Measurements from ENCODE around the gene ARFGAP3.

The ARFGAP3 gene

GRCh38 chr22:42883121-42883520 is 26.0 kb upstream of the ARFGAP3 start:
- no peak for DNase-seq

DNA sequence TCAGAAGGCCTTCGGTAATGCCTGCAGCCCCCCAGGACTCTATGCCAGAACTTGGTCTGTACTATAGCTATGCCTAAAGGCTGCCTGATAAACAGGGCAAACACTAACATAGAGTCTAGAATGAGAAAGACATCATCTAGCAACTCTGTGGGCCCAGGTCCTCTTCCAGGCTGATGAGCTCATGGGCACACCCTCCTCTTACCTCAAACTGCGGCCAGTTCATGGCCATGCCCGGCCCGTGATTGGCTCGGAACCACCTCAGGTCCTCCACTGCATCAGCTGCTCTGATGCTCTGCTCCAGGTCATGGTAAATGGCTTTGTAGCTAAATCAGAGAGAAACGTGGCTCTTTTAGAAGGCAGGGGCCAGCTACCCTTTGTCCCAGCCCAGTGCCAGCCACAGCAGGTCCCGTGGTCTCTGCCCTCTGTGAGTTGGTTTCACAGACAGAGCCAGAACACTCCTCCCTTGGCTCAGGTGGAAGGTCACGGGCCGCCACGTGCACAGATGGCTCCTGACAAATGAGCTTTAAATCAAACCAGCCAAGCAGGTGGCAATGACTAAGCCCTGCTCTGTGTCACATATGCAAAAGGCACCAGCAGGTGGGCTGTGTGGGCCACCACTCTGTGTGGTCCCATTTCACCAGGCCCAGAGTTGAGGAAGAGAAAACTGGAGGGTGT is 25.0 kb upstream of the ARFGAP3 start:
- DNase-seq = no peak

GRCh38 chr22:42881298-42881697 is 24.2 kb upstream of the ARFGAP3 start:
- DNase-seq = no peak

DNA sequence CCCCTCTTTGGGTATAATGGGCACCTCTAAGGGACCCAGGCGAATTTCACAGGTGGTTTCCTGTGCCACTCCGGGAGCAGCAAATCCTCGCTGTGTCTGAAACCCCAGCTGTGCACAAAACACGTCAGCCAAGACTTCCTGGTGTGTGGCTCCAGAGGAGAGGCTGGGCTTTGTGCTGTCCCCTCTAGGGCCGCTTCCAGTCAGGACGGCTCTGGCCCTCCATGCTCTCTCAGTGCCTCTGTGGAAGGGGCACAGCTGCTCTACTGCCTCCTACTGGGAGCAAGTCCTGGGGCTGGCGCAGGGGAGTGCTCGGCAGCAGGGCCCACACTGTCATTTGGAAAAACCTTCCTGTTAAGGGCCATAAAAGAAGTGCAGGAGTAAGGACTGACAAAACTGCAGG is 23.7 kb upstream of the ARFGAP3 start:
- DNase-seq = no peak

DNA sequence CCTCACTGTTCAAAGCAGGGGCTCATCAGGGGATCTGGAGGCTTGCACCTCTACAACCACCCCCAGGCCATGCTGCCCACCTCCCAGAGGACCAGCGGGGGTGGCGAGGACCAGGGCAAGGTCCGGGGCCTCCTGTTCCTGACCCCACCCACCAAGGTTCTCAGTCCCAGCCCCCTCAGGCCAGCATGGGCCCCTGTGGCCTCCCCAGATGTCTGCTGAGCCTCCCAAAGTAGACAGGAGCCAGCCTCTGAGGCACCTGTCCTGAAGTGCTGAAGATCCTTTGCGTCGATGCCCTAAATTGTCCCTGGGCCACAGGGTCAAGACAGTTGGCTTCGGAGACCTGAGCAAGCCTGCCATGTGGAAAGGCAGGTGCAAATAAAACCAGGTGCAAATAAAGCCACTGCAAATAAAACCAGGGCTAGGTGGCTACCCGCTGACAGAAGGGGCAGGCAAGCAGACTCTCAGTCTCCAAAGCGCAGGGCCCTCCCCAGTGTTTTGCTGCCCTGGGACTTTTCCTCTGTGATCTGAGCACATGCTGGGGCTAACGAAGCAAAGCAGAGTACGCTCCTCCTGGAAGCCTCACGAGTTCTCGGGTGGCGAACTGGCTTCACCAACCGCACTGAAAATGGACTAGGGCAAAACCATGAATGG is 22.4 kb upstream of the ARFGAP3 start:
- DNase-seq = no peak

DNA sequence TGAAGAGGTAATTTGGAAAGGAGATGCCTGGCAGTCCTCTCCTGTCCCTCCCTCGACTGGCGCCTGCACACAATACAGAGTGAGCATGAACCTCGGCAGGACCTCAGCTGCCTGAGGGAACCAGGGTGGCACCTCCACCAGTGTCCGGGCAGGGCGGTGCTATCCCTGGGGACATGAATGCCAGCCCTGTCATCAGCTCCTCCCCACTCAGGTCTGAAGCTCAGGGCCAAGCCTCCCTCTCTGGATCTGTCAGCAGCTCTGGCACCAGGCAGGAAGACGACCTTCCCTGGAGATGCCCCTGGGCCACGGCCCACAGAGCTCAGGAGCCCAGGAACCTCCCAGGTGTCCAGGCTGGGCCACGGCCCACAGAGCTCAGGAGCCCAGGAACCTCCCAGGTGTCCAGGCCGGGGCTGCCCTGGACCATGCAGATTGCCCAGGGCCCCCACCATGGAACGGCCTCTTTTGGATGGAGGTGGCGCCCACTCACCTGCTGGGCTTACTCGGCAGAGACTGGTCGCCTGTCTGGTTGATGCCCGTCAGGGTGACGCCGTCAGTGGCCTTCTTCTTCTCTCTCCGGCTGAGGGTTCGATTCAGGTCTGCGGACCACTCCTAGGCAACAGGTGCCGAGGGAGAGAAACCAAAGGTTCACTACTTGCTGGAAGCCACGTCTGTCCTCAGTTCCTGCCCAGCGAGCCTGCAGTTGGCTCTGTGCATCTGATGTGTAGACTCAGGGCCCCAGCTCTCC is 21.7 kb upstream of the ARFGAP3 start:
- DNase-seq = no peak

- no peak for DNase-seq
These were observed 20.7 kb upstream of the ARFGAP3 start for GRCh38 chr22:42877597-42878340.

DNA sequence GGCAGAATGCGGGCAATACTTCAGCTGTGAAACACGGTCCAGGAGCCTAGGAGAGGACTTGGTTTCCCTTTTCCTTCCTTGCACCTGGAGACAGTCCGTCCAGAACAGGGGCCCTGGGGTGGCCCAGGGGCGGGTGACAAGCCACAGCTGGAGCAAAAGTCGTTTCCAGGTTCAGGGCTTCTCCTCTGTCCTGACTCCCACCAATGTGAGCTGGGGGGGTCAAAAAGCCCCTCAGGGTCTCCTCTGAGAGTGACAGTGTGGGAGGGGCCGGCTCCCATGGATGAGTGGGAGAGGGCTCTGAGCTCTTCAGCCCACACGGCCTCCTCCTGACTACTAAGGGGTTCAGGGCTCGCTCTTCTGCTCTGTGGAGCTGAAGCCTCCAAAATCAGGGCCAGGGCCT is 20.1 kb upstream of the ARFGAP3 start:
- no peak for DNase-seq

DNA sequence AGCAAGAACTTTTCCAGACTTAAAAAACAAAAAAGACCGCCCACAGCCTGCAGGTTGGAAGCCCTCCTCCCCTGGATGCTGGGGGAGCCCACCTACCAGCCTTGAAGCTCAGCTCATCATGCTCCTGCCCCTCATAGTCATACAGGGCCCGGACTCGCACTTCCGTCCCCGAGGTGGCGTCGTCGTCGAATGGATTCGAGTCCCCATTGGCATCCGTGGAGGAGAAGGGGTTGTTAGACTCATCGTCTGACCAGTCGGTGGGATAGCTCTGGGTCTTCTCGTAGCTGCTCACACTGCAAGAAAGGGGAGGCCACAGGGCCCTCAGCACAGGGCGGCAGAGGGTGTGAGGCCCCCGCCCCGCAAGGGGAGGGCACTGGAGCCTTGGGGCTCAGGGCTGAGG is 19.0 kb upstream of the ARFGAP3 start:
- DNase-seq = no peak

- no peak for DNase-seq
These were observed 16.9 kb upstream of the ARFGAP3 start for GRCh38 chr22:42874010-42874409.

- DNase-seq = no peak
These were observed 16.3 kb upstream of the ARFGAP3 start for GRCh38 chr22:42873356-42873755.

DNA sequence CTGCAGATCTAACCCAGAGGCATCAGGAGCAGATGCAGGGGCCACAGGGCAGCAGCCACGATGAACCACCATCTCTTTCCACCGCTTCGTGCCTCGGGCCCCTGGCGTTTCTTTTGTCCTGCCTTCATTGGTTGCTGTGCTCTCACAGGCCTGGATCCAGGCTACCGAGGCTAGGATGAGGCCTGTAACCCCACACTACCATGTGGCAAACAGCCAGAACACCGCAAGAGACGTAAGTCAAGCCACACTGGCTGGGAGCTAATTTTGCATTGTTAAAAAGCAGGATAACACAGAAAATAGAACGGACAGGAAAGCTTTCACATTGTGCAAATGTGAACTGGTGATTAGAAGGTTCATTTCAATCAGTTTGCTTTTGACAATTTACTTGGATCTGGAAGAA is 15.7 kb upstream of the ARFGAP3 start:
- DNase-seq = no peak

DNA sequence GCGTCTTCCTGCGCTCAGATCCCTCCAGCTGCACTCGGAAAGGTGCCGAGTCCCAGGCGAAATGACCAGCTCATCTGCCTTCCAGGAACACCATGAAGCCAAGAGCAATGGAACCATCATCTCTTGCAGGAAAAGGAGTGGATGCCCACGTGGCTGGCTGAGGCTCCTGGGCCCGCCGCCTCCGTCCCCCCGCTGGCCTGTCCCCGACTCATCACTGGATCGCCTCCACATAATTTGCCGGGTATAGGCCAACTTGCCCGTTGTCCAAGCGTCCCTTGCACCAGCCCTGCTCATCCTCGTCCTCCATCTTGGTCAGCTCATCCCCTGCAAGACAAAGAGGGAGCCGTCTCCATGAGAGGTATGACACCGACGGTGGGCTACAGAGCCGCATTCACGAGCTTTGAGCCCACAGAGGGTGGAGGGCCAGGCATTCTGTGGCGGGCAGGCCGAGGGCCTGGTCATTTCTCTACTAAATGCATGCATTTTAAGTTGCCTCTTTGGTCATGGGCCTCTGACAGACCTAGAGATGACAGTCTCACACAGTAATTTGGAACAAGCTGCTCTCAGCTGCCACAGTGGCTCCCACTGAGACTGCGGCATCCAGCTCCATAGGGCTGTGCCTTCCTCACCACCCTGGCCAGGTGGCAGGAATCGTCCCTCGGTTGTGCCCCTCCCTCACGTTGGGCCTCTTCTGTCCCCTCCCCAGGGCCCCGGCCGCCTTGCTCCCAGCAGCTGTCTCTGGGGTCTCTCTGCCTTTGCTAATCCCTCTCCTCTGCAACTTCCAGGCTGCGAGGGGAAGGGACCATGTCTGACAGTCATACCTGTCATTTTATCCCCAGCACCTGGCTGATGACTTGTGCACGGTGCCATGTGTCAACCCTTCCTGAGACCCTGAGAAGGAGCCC is 14.3 kb upstream of the ARFGAP3 start:
- no peak for DNase-seq

GRCh38 chr22:42869888-42870480 is 12.9 kb upstream of the ARFGAP3 start:
- no peak for DNase-seq

DNA sequence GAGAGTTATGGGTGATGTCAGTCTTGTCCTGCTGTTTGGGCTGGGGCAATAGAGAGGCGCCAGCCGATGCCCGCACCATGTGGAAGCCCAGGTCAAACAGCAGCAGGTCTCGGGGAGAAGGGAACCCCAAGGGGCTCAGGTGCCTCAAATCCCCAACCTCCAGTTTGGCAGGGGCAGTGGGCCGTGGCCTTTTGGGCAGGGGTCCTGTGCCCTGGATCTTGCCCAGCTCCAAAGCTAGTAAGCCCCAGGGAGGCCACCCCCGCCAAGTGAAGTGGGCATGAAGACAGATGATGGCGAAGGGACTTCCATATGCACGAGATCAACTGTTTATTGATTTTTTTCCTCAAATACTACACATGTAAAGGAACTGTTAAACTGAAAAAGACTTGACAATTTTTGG is 12.4 kb upstream of the ARFGAP3 start:
- no peak for DNase-seq

GRCh38 chr22:42868751-42869251 is 11.7 kb upstream of the ARFGAP3 start:
- no peak for DNase-seq

- no peak for DNase-seq
These were observed 9.0 kb upstream of the ARFGAP3 start for GRCh38 chr22:42866100-42866499.

DNA sequence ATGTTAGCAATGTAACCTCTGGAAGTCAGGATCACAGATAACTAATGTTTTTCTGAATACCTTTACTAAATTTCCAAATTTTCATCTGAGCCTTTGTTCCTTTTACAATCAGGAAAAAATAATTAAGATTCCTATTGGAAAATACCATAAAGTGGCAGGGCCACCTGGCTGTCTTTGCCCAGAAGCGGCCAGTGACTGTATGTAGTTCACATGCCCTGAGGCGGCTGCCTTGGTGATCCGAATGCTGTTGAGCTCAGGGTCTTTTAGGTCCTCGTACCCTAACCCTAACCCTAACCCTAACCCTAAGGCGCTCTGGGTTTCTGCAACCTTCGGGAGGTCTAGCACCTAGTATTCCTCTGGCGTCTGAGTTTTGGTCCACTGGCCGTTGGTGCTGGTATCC is 8.5 kb upstream of the ARFGAP3 start:
- no peak for DNase-seq

GRCh38 chr22:42863349-42863961 is 6.4 kb upstream of the ARFGAP3 start:
- peak; percentile 37 for DNase-seq

GRCh38 chr22:42862045-42862734 is 5.1 kb upstream of the ARFGAP3 start:
- no peak for DNase-seq

DNA sequence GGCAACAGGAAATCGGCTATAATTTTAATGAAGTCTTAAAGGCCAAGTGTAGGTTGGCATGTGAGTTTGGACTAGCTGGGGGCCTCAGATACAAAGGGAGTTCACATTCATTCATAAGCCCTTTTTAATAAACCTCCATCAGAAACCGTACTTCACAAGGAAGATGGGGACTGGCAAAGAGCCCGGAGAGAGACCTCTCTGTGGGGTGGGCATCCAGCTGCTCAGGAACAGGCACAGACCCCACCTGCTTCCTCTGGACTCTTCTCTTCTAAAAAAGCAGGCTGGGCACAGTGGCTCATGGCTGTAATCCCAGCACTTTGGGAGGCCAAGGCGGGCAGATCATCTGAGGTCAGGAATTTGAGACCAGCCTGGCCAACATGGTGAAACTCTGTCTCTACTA is 3.9 kb upstream of the ARFGAP3 start:
- DNase-seq = no peak

All from activated CD8-positive, alpha-beta memory T cell treated with anti-CD3 and anti-CD28 coated beads, Interleukin-2, amount 50 U/mL, for 4 hours (primary cell).